HG02623 (cell line): ENCODE measurements around the gene CHCHD3.

Source experiments
- ATAC-seq: cut with Tn5 transposase; IDR thresholded peaks from one replicate; pipeline ENCODE4 v1.9.1; 2021; ENCODE audit warnings: moderate library complexity; ENCODE audit not compliant: unreplicated experiment

Gene CHCHD3

DNA sequence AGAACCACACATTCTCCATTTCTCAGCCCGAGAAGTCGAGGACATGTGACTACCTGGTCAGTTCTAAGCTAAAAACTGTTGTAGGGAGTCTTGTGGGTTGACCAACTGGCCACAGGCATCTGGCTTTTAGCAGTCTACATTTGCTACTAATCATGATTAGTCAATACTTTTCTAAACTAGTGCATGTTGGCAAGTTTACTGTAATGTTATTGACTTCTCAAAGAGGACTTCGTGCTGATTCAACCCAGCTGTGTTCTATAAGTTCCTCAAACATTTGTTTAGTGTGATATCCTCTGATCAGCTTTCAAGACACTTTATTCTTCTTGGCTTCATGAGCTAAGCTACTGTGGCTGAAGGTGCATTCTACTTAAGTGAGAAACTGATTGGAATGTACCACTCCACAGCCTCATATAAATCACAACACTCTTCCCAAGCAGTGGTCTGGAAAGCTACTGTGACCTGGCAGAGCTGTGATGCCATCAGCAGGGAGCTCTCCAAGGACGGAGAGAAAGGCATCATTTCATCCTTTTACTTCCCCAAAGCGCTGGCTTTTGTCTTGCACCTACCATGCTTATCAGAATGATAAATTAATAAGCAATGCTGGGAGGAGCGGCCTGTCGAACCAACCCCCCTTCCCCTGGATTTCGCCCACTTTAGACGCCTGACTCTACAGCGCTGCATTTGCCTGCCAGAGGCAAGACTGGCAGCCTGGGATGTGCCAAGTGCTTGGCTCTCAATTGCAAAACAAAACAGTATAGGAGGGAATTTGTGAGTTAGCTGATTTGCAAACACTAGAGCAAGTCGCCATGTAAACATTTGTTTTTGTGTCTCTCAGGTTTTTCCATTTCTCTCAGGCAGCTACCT, 298.9 kb downstream of the CHCHD3 start:
- no peak for ATAC-seq

GRCh38 chr7:132780822-132781221, 301.1 kb downstream of the CHCHD3 start:
- no peak for ATAC-seq

- ATAC-seq = no peak
Measured at GRCh38 chr7:132779164-132779563, 302.7 kb downstream of the CHCHD3 start.

GRCh38 chr7:132778761-132779160, 303.1 kb downstream of the CHCHD3 start:
- no peak for ATAC-seq

GRCh38 chr7:132777956-132778355, 303.9 kb downstream of the CHCHD3 start:
- no peak for ATAC-seq

DNA sequence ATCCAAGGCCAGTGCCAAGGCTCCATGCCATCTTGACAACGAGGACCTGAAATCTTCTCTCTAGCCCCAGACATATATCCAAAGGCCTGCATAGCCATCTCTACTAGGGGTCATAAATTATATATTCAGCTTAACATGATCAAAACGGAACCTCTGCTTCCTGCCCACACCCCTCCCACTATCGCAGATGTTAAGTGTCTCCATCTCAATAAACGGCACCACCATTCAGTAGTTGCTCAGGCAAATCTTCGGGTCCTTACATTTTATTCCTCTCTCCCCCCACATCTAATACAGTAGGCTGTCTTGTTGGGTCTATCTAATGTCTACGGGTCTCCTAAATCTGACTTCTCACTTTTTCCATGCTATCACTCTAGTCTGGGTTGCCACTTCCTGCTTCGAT, 304.5 kb downstream of the CHCHD3 start:
- ATAC-seq = no peak

DNA sequence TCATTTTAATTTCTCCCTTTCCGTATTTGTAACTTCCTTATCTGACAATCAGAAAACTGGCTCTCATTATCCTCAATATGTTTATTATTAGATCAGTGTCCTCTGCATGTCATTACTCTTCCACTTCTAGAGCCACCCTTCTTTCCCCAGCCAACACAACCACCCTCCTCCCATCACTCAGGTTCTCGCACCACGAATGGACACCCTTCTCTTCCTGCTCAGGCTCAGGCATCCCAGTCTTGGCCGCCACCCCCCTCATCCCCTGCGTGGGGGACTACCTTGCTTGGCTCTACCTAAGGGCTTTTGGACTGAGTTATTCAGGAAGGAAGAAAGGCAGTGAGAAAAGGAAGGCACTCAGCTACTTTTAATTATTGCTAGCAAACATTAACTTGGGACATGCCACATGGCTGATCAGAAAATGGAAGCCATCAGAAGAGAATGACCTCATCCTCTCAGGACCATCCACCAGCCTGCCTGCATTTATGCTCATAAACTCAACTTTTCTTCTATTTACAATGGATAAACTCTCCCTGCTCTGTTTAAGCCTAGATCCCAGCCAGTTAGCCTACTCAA, 305.8 kb downstream of the CHCHD3 start:
- ATAC-seq = no peak

GRCh38 chr7:132773527-132773956, 308.3 kb downstream of the CHCHD3 start:
- no peak for ATAC-seq

DNA sequence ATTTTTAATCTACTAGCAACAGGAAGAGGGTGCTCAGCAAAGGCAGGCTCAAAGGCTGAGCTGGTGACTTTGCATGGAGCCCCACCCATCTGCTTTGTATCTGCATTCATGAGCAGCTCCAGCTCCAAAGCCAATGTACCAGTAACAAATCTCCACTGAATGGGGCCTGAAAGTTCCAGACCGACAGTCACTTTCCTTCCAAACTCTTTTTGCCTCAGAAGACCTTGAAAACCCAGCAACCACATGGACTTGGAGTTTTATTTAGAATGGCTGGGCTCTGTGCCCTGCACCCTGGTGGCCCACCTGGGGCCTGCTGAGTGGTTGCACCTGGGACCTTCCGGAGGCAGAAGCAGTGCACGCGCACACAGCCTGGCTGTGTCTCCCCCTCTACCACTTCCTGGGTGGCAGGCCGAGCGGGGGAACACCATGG, 310.6 kb downstream of the CHCHD3 start:
- no peak for ATAC-seq

GRCh38 chr7:132770055-132770454, 311.8 kb downstream of the CHCHD3 start:
- no peak for ATAC-seq

- no peak for ATAC-seq
Measured at GRCh38 chr7:132769280-132769679, 312.6 kb downstream of the CHCHD3 start.

DNA sequence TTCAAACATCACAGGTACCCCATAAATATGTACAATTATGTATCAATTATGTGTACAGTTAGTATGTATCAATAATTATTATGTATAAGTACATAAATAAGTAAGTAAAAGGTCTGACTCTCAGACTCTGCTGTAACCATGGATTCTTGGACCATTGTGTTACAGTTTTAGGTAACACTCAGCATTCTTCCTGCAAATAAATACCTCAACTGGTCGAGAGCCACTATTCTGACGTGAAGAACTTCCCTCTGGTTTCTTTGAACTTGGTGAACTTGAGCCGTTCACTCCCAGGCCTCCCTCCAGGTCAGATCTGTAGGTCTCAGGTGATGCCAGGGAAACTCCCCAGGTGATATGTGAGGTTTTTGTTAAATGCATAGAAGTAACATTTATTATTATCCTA, 313.8 kb downstream of the CHCHD3 start:
- ATAC-seq = no peak

DNA sequence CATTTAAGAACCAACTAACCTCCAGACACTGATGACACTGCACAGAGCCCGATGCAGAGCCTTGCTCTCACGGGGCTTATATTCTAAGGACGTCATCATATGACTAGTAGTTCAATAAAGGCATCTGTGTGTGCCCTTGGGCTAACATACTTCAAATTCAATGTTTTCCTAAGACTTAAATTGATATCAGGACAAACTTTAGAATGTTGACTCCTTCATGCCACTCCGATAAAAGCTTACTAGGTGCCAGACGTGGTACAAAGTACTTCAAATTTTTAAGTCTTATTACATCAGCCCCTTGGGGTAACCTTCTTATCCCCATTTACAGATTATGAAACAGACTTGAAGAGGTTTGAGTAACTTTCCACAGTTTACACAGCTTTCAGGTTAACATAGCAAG, 314.5 kb downstream of the CHCHD3 start:
- no peak for ATAC-seq

- ATAC-seq = no peak
Measured at GRCh38 chr7:132766660-132767059, 315.2 kb downstream of the CHCHD3 start.

- ATAC-seq = no peak
Measured at GRCh38 chr7:132765861-132766260, 316.0 kb downstream of the CHCHD3 start.

DNA sequence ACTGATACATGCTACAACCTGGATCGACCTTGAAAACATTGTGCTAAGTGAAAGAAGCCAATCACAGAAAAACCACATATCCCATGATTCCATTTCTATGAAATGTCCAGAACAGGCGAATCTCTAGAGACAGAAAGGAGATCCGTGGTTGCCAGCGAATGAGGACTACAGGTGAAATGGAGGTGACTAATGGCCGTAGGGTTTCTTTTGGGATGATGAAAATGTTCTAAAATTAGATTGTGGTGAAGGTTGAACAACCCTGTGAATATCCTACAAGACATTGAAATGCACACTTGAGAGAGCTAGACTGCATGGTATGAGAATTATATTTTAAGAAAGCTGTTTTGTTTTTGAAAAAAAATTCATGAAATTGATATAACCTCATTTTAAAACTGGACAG, 317.1 kb downstream of the CHCHD3 start:
- ATAC-seq = no peak

DNA sequence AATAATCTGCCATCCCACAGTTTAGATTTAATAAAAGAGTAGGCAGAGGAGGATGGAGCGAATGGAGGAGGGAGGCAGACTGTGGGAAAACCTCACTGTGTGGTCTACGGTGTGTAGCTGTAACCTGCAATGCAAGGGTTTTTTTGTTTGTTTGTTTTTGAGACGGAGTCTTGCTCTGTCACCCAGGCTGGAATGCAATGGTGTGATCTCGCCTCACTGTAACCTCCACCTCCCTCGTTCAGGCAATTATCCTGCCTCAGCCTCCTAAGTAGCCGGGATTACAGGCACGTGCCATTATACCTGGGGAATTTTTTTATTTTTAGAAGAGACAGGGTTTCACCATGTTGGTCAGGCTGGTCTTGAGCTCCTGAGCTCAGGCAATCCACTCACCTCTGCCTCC, 321.0 kb downstream of the CHCHD3 start:
- no peak for ATAC-seq

- ATAC-seq = no peak
Measured at GRCh38 chr7:132760244-132760623, 321.7 kb downstream of the CHCHD3 start.

GRCh38 chr7:132759482-132760243, 322.2 kb downstream of the CHCHD3 start:
- no peak for ATAC-seq

GRCh38 chr7:132758986-132759385, 322.9 kb downstream of the CHCHD3 start:
- no peak for ATAC-seq

GRCh38 chr7:132757783-132758182, 324.1 kb downstream of the CHCHD3 start:
- no peak for ATAC-seq

DNA sequence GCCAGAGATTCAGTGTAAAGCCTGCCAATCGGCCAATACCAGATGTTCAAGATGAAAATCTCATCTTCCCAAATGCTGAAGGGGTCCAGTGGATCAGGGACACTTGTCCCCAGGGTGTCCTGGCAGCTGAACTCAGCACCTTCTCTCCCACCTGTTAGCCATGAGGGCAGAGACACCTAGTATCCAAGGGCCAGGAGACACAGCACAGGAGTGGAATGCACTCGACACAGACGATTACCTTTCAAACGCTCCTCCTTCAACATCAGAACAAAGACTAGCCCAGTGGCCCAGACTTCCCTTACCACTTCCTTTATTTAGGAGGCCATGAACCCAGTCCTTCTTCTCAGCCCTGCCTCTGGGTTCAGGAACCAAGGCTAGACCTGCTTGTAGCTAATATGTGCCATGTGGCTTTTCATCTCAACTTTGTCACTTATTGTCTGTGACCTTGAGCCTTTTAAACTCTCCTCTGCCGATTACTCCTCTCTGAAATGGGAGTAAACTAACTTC, 325.4 kb downstream of the CHCHD3 start:
- no peak for ATAC-seq
